ENCODE measurements around the gene ETNPPL.

- TF ChIP-seq EZH2 (IDR thresholded peaks at IDR 0.05; ENCODE audit: low read length, unreplicated experiment) = no peak
- no peak for TF ChIP-seq EZH2phosphoT487 (IDR thresholded peaks at IDR 0.05; ENCODE audit: borderline replicate concordance, low read length)
- TF ChIP-seq CTCF (conservative IDR thresholded peaks at IDR 0.05; ENCODE audit: low read depth, low read length) = no peak
Observed at GRCh38 chr4:108751321-108751720, 11.5 kb downstream of the ETNPPL start.
